HG03175 (cell line): ENCODE measurements around the gene ISX.
"Not testable (repeated sequence)": the region's sequence is repeated elsewhere in the genome, so short reads cannot be mapped to it uniquely, and the experiment has no call there.

ENCODE experiments used
- ATAC-seq: cut with Tn5 transposase; IDR thresholded peaks from one replicate; pipeline ENCODE4 v1.9.1; 2021; ENCODE audit warnings: mild to moderate bottlenecking, moderate library complexity; ENCODE audit not compliant: unreplicated experiment

Gene ISX

DNA sequence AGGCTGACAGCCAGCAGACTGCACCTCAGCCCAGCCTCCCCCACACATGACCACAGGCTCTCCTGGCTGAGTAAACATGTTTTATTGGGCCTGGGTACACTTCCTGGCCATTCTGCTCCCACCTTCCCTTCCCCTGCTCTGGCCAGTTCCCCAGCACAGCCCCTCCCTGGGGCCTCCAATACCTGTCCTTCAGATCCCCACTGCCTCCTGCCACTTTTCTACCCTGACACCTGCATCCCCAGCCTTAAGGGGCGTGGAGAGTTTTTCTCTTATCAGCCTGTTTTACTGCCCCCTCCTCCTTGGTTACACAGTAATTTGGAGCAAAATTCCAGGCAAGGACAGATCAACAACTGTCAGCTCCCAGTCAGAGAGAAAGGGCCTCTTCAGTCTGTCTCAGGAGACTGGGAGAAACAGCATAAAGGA lies at the start of gene ISX:
ISX (plus strand) TSS at position 363 of the 423 bp plus-strand sequence. CDS start 930 bp downstream, outside the sequence.
- no peak for ATAC-seq

DNA sequence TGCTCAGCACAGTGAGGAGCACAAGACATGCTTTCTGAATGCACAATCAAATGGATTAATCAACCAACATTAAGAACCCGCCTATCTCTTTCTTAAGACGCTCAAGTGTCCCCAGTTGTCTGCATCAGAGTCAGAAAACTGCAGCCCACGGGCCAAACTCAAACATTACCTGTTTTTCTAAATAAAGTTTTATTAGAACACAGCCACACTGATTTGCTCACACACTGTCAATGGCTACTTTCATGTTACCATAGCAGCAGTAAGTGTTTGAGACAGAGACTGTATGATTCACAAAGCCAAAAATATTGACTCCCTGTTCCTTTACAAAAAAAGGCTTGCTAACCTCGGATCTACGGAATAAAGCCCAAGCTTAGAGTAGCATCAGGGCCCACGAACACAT lies 49.0 kb upstream of the ISX start:
- ATAC-seq: no peak

- ATAC-seq: no peak
Observed at GRCh38 chr22:35018995-35019394, 47.0 kb upstream of the ISX start.

- no peak for ATAC-seq
Observed at GRCh38 chr22:35020517-35020916, 45.4 kb upstream of the ISX start.

DNA sequence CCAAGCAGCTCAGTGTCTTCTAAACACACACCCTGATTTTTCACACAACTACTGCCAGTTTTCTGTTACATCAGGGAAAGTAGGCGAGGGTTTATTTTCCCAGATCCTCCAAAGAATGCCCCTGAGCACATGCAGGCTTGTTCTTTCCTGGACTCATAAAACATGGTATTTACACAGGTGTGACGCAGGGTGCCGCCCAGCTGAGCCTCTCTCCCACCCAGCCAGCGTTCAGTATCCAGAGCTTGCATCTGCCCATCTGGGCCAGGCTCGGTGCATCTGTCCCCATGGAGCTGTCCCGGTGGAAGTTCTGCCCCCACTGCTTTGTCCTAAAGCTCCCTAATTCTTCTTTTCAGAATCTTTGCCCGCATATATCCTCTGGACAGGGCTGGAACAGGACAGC lies 44.8 kb upstream of the ISX start:
- ATAC-seq: no peak

GRCh38 chr22:35022291-35022690 lies 43.7 kb upstream of the ISX start:
- no peak for ATAC-seq

DNA sequence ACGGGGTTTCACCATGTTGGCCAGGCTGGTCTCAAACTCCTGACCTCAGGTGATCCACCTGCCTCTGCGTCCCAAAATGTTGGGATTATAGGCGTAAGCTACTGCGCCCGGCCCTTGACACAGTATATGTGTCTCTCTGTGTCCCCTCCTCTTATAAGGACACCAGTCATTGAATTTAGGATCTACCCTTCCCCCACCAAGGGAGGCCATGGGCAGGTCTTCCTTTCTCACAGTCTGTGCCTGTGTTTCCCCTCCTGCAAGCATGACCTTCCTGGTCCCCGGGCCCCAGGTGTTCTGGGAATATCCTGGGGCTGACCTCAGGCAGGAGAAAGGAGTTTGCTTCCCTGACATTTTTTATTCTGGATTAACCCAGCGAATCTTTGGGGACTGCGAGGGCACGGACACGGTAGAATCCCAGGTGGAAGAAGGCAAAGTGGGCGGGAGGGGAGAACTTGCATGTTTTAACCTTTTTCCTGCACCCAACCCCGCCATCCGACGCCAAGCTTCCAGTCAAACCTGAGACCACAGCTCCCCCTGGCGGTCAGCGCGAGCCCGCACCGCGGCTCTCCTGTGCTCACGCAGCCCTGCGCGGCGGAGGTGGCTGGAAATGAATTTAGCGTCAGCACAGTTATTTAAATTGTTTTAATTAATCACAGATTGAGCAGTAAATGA lies 42.1 kb upstream of the ISX start:
- ATAC-seq: no peak

DNA sequence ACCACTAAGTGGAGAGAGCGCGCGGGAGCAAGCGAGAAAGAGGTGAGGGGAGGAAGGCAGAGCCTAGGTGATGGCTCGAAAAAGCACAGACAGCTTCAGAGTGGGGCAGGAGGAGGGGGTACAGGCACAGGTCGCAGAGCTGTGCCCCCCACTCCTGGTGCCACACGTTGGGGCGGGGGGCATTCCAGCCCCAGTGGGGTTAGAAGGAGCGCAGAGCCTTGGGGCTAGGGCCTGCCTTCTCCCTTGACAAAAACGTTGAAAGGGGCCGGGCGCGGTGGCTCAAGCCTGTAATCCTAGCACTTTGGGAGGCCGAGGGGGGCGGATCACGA lies 41.6 kb upstream of the ISX start:
- ATAC-seq: no peak

GRCh38 chr22:35030112-35030511 lies 35.8 kb upstream of the ISX start:
- not testable (repeated sequence) for ATAC-seq

DNA sequence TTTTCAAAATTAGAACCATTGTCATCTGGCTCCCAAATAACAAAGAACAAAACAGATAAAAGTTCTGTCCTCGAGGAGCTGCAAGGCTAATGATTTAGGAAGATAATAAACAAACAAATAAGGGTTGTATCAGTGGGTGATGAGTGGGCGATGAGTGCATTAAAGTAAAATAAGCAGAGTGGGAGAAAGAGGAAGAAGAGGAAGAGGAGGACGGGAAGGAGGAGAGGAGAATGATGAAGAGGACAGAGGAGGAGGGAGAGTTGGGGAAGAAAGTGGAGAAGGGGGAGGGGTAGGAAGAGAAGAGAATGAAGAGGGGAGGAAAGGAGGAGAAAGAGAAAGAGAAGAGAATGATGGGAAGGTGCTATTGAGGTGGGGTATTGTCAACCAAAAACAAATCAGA lies 33.4 kb upstream of the ISX start:
- no peak for ATAC-seq

- ATAC-seq: no peak
Observed at GRCh38 chr22:35033635-35034296, 32.2 kb upstream of the ISX start.

- ATAC-seq: no peak
Observed at GRCh38 chr22:35034963-35035362, 31.0 kb upstream of the ISX start.

GRCh38 chr22:35037089-35037488 lies 28.9 kb upstream of the ISX start:
- ATAC-seq: no peak

GRCh38 chr22:35039625-35040024 lies 26.3 kb upstream of the ISX start:
- ATAC-seq: no peak

DNA sequence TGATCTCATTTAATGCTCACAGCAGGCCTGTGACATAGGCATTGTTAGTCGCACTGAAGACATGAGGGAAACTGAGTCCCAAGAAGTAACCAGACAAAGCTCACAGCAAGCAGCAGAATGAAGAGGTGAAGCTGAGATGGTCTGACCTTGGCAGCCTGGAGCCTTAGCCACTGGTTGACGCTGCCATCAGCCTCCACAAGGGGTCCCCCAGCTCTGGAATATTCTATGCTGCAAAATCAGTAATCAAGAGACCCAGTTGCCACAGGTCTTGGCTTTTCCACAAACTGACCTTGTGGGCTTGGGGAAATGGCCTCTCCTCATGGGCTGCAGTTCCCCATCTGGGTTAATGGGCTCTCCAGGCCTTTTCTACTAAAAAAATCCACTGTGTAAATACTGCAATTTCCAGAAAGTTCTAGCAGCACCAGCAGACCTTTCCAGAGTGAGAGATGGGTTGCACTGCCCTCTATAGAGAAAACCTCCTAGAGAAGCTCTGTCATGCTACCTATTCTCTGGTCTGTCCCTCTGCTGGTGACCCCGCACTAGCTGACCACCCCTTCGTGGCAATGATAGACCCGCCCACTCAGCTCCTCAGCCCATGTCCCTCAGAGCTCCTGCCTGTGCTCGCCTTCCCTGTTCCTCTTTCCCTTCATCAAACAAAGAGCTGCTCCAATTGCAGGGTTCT lies 22.6 kb upstream of the ISX start:
- peak; percentile 47 for ATAC-seq

DNA sequence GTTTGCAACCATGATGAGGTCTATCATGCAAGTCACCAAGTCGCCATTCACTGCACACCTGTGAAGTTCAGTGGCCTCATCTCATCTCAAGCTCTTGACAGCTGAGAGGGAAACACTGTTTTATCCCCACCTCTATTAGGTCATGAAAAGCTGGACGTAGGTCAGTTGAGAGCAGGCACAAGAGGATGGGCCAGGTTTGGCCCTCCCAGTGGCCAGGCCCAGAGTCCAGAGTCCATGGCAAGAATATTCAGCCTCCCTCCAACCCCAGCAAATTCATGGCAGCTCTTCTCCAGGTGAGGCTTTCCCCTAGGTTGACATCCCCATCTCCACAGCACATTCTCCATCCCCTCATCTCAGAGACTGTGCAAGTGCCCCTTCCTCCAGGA lies 22.0 kb upstream of the ISX start:
- no peak for ATAC-seq

DNA sequence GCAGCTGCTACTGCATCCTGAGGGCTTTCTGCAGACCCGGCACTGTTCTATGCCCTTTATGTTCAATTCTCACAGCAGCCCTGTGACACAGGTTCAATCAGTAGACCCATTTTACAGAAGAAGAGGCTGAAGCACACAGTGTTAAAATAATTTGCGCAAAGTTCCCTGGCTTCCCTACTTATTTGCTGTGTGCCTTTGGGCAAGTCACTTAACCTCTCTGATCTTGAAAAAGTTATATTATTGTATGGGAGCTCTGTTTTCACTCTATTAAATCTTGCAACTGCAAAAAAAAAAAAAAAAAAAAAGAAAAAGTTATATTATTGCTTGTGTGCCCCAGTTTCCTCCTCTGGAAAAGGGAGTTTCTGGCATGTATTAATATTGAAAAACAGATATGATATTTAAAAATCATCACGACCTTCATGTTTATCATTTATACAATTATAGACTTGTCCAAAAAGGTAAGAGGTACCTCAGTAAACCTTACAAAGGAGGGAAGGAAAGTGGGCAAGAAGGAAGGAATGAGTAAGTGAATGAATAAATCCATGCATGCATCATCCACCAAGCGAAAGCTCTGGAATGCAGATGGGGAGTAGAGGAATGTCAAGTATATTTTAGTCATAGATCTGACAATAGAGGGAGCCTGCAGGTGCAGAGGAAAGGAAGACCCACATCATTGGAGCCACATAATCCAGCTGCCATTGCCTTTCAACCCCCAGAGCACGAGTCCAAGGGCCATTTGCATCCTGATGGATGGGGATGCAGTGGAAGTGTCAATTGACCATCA lies 21.2 kb upstream of the ISX start:
- ATAC-seq: no peak

DNA sequence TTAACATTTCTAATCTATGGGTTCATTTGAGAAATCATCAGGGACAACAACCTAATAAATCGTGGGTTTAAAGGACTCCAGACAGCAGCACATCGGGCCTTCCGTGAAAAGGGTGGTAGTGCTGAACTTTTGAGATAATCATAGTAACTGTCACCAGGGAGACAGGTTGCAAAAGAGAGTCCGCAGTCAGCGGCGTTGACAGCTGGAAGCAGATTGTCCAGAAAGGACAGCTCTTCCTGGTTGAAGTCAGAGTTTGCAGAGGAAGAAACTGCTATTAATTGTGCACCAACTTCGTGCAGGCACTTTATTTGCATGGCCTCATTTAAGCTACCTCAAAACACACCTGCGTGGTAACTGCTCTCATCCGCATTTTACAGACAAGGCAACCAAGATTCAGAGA lies 20.5 kb upstream of the ISX start:
- no peak for ATAC-seq

GRCh38 chr22:35046744-35047462 lies 19.1 kb upstream of the ISX start:
- ATAC-seq: no peak

- not testable (repeated sequence) for ATAC-seq
Observed at GRCh38 chr22:35050038-35050437, 15.9 kb upstream of the ISX start.

DNA sequence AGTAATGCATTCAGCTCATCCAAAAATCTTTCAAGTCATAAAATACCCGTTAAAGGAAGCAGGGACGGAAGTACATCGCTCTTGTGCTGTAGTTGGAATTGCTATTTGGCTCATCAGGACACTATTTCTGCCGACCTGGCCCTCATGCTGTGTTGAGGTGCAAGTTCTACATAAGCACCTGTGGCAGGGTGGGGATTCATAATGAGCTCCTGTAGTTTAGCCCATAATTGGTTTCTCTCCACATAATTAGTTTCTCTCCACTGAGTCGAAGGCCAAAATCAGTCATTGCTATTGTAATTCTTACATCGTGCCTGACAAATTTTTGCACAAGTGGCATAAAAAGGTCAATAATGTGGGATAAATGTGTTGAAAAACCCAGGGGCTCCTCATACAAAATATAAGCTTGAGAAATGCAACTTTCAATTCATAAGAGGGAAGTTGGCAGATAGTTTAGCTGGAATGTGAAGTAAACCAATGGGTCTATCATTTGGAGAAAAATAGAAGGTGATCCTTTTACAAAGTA lies 14.9 kb upstream of the ISX start:
- no peak for ATAC-seq
